Measurements from ENCODE around the gene ATF2. TPM values are rescaled to one million over a fixed set of nuclear protein-coding genes. Genes with fewer than 3 reads are reported as not detected.

ATF2 gene
- total RNA-seq, 3 donors from 2014 or later (not counting 1 experiment from before 2014, with no cell fraction given), result 66.7 to 76.5 (median 74.4) TPM

- Mint-ChIP-seq H3K4me3 (no peak overlapping the region), H3K9me3 (no peaks in the 10 kb centered on the region), H3K27ac (peak overlapping the region; percentile 64 to 66), H3K36me3 (no peaks in the 10 kb centered on the region), H3K27me3 (ENCODE audit: low read depth in 2 of 2) (no peaks in the 10 kb centered on the region), H3K4me1 (peaks cover 50 to 58% of the 10 kb centered on the region in 2 donors)
- Histone ChIP-seq H3K27ac (ENCODE audit: low read length) (no peak overlapping the region), H3K9me3 (ENCODE audit: control insufficient read depth, insufficient read depth, low read length) (no peaks in the 10 kb centered on the region), H3K27me3 (ENCODE audit: control insufficient read depth, insufficient read depth, low read length) (no peaks in the 10 kb centered on the region), H3K4me3 (ENCODE audit: low read length) (no peak overlapping the region), H3K4me1 (ENCODE audit: control insufficient read depth, insufficient read depth, low read length) (no peaks in the 10 kb centered on the region), H3K36me3 (ENCODE audit: control insufficient read depth, insufficient read depth, low read length) (peaks cover 20% of the 10 kb centered on the region)
- TF ChIP-seq CTCF (IDR thresholded peaks at IDR 0.05), result no peak
- intact Hi-C loops (cut with micrococcal nuclease), result no loop called here
- peak in 1 of 3 donors; percentile 39 for ATAC-seq
- no peak for DNase-seq
Observed at GRCh38 chr2:175136334-175137215, 31.4 kb downstream of the ATF2 start.

GRCh38 chr2:175135862-175136261, 32.1 kb downstream of the ATF2 start:
- DNase-seq, result no peak
- Histone ChIP-seq H3K4me3 (ENCODE audit: low read length) (no peak overlapping the region), H3K36me3 (ENCODE audit: control insufficient read depth, insufficient read depth, low read length) (peaks cover 20% of the 10 kb centered on the region), H3K27me3 (ENCODE audit: control insufficient read depth, insufficient read depth, low read length) (no peaks in the 10 kb centered on the region), H3K27ac (ENCODE audit: low read length) (no peak overlapping the region), H3K9me3 (ENCODE audit: control insufficient read depth, insufficient read depth, low read length) (no peaks in the 10 kb centered on the region), H3K4me1 (ENCODE audit: control insufficient read depth, insufficient read depth, low read length) (no peaks in the 10 kb centered on the region)
- no peaks in the 10 kb centered on the region for H3K9me3 Mint-ChIP-seq
- H3K27ac Mint-ChIP-seq, result peak overlapping the region; percentile 64 to 66
- no peaks in the 10 kb centered on the region for H3K36me3 Mint-ChIP-seq
- H3K27me3 Mint-ChIP-seq (ENCODE audit: low read depth in 2 of 2), result no peaks in the 10 kb centered on the region
- H3K4me3 Mint-ChIP-seq, result no peak overlapping the region
- peaks cover 46 to 53% of the 10 kb centered on the region in 2 donors for H3K4me1 Mint-ChIP-seq
- intact Hi-C loops (cut with micrococcal nuclease), result no loop called here
- no peak for ATAC-seq
- WGBS (ENCODE audit: insufficient coverage), result 100% methylated on average over 1 of the region's 2 CpGs
- no peak for TF ChIP-seq CTCF (IDR thresholded peaks at IDR 0.05)

- peaks cover 45 to 49% of the 10 kb centered on the region in 2 donors for H3K4me1 Mint-ChIP-seq
- Histone ChIP-seq H3K4me3 (ENCODE audit: low read length) (no peak overlapping the region), H3K27me3 (ENCODE audit: control insufficient read depth, insufficient read depth, low read length) (no peaks in the 10 kb centered on the region), H3K9me3 (ENCODE audit: control insufficient read depth, insufficient read depth, low read length) (no peaks in the 10 kb centered on the region), H3K36me3 (ENCODE audit: control insufficient read depth, insufficient read depth, low read length) (peaks cover 20% of the 10 kb centered on the region), H3K4me1 (ENCODE audit: control insufficient read depth, insufficient read depth, low read length) (no peaks in the 10 kb centered on the region), H3K27ac (ENCODE audit: low read length) (no peak overlapping the region)
- no peaks in the 10 kb centered on the region for H3K9me3 Mint-ChIP-seq
- H3K4me3 Mint-ChIP-seq, result peak overlapping the region; percentile 10
- no peaks in the 10 kb centered on the region for H3K36me3 Mint-ChIP-seq
- ATAC-seq (no peak), DNase-seq (no peak)
- intact Hi-C loops (cut with micrococcal nuclease), result no loop called here
- 89% methylated on average over 3 of the region's 3 CpGs for WGBS (ENCODE audit: insufficient coverage)
- no peaks in the 10 kb centered on the region for H3K27me3 Mint-ChIP-seq (ENCODE audit: low read depth in 2 of 2)
- no peak for TF ChIP-seq CTCF (IDR thresholded peaks at IDR 0.05)
- peak overlapping the region; percentile 49 to 66 for H3K27ac Mint-ChIP-seq
Observed at GRCh38 chr2:175135177-175135576, 32.8 kb downstream of the ATF2 start.
